Erythroblast (primary cell): ENCODE measurements around the gene PYCARD.

ENCODE experiments used
- GATA1 ChIP-seq: IDR thresholded peaks from 2 replicates; pipeline ENCODE4 v1.6.1; 2011; ENCODE audit warnings: low read depth, mild to moderate bottlenecking, control low read depth, low read length, moderate library complexity
- POLR2A ChIP-seq: IDR thresholded peaks from 2 replicates; pipeline ENCODE4 v1.6.1; 2011; ENCODE audit warnings: mild to moderate bottlenecking, low read length

DNA sequence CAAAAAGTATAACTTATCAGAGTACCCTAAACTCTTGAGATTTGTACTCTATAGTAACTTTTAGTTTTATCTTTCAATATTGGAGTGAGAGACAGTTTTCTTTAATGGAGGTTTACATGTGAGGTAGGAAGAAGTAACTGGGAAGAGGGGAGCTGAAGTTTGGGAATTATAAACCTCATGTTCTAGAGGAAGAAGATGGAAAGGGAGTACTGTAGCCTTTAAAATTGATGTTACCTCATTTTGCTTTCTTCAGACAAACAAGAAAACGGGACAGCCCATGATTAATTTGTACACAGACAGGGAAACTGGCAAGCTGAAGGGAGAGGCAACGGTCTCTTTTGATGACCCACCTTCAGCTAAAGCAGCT lies 13.2 kb downstream of the PYCARD start:
- TF ChIP-seq POLR2A, result no peak
- no peak for TF ChIP-seq GATA1
